GM12878 (cell line): ENCODE data around the gene SMIM35. TPM values are rescaled to one million over a fixed set of nuclear protein-coding genes. Genes with fewer than 3 reads are reported as not detected.

Experiments
- BMI1 ChIP-seq: fragments of 450-650 bp; IDR thresholded peaks from 2 replicates; pipeline ENCODE4 v1.6.1; 2016; ENCODE audit warnings: mild to moderate bottlenecking, moderate library complexity, borderline replicate concordance
- CBX3 ChIP-seq: fragments of 200-600 bp; sonication (generic); IDR thresholded peaks from 2 replicates; pipeline ENCODE4 v1.6.1; 2016; ENCODE audit warnings: low read depth, borderline replicate concordance
- CBX5 ChIP-seq: sonication (generic); IDR thresholded peaks from 2 replicates; pipeline ENCODE4 v1.6.1; 2016; ENCODE audit warnings: low read depth, moderate library complexity, mild to moderate bottlenecking, inconsistent platforms
- CHD2 ChIP-seq: IDR thresholded peaks from 2 replicates; pipeline ENCODE4 v1.6.1; 2011; ENCODE audit warnings: low read depth, low read length, improper control_type of control experiment, borderline replicate concordance
- ESRRA ChIP-seq: IDR thresholded peaks from 2 replicates; pipeline ENCODE4 v1.6.1; 2012; ENCODE audit warnings: mild to moderate bottlenecking, low read length, improper control_type of control experiment
- EZH2 ChIP-seq: IDR thresholded peaks from 2 replicates; pipeline ENCODE4 v1.6.1; 2012; ENCODE audit warnings: low read depth, mild to moderate bottlenecking, control low read depth, inconsistent platforms, low read length, borderline replicate concordance; ENCODE audit not compliant: control insufficient read depth
- FOXM1 ChIP-seq: IDR thresholded peaks from 2 replicates; pipeline ENCODE4 v1.6.1; 2012; ENCODE audit warnings: low read depth, mild to moderate bottlenecking, inconsistent platforms, low read length, moderate library complexity
- IRF3 ChIP-seq: fragments of 450-650 bp; IDR thresholded peaks from 2 replicates; pipeline ENCODE4 v1.6.1; 2014; ENCODE audit warnings: mild to moderate bottlenecking
- IRF4 ChIP-seq: IDR thresholded peaks from 2 replicates; pipeline ENCODE4 v1.6.1; 2011; ENCODE audit warnings: low read depth, low read length
- NFYA ChIP-seq: IDR thresholded peaks from 2 replicates; pipeline ENCODE4 v1.6.1; 2011; ENCODE audit warnings: low read depth, mild to moderate bottlenecking, low read length, improper control_type of control experiment, borderline replicate concordance
- NFYB ChIP-seq: IDR thresholded peaks from 2 replicates; pipeline ENCODE4 v1.6.1; 2011; ENCODE audit warnings: low read depth, mild to moderate bottlenecking, low read length, improper control_type of control experiment, moderate library complexity; ENCODE audit not compliant: insufficient read depth
- NR2F1 ChIP-seq: fragments of 450-650 bp; conservative IDR thresholded peaks from 2 replicates; pipeline ENCODE4 v1.6.1; 2017; ENCODE audit warnings: mild to moderate bottlenecking
- POLR2A ChIP-seq: IDR thresholded peaks from 2 replicates; pipeline ENCODE4 v1.6.1; 2011; ENCODE audit warnings: low read depth, mild to moderate bottlenecking, low read length
- POU2F2 ChIP-seq: IDR thresholded peaks from 3 replicates; pipeline ENCODE4 v1.6.1; 2011; ENCODE audit warnings: low read depth, mild to moderate bottlenecking, low read length, borderline replicate concordance
- SMAD5 ChIP-seq: IDR thresholded peaks from 2 replicates; pipeline ENCODE4 v1.6.1; 2016; ENCODE audit warnings: antibody characterized with exemption, low read depth
- SP1 ChIP-seq: IDR thresholded peaks from one replicate; pipeline ENCODE4 v1.6.1; 2011; ENCODE audit warnings: low read depth, low read length
- SRF ChIP-seq, 2 experiments: IDR thresholded peaks; 2 replicates each; pipeline ENCODE4 v1.6.1; 2011; ENCODE audit warnings: low read depth in 2 of 2, low read length in 2 of 2, mild to moderate bottlenecking in 1 of 2, moderate library complexity in 1 of 2
- SUZ12 ChIP-seq: fragments of 200-600 bp; sonication (generic); IDR thresholded peaks from one replicate; pipeline ENCODE4 v1.6.1; 2018; ENCODE audit warnings: antibody characterized with exemption, mild to moderate bottlenecking; ENCODE audit not compliant: unreplicated experiment
- TAF1 ChIP-seq: IDR thresholded peaks from 2 replicates; pipeline ENCODE4 v1.6.1; 2011; ENCODE audit warnings: mild to moderate bottlenecking, low read depth, low read length, borderline replicate concordance
- TCF12 ChIP-seq: IDR thresholded peaks from 2 replicates; pipeline ENCODE4 v1.6.1; 2011; ENCODE audit warnings: low read depth, mild to moderate bottlenecking, low read length
- YBX1 ChIP-seq: fragments of 450-650 bp; IDR thresholded peaks from 2 replicates; pipeline ENCODE4 v1.6.1; 2016; ENCODE audit warnings: antibody characterized with exemption
- ZBED1 ChIP-seq: IDR thresholded peaks from 2 replicates; pipeline ENCODE4 v1.6.1; 2016; ENCODE audit warnings: borderline replicate concordance
- ZNF217 ChIP-seq: fragments of 450-650 bp; IDR thresholded peaks from 2 replicates; pipeline ENCODE4 v1.6.1; 2017; ENCODE audit warnings: antibody characterized with exemption, mild to moderate bottlenecking
- ZNF622 ChIP-seq: fragments of 450-650 bp; IDR thresholded peaks from 2 replicates; pipeline ENCODE4 v1.6.1; 2017; ENCODE audit warnings: mild to moderate bottlenecking, inconsistent platforms
- ZSCAN29 ChIP-seq: fragments of 450-650 bp; IDR thresholded peaks from 2 replicates; pipeline ENCODE4 v1.6.1; 2017; ENCODE audit warnings: mild to moderate bottlenecking, moderate library complexity
- polyA plus RNA-seq, 11 experiments: library from polyadenylated mRNA; depleted of rRNA in 4 of 11; unstranded in 6 of 11; stranded (reverse) in 5 of 11; fragments of >200 nt; fragmentation: Nextera tagmentation in 4 of 11; fragmentation: Illumina TruSeq in 1 of 11; extraction: Ambion mirVana in 4 of 11; extraction: Trizol in 1 of 11; gene quantifications; 1 replicate in 1 of 11; 2 replicates in 10 of 11; pipeline versions ENCODE4 v1.2.1 to v1.2.3, GENCODE V29; 2011 to 2016; ENCODE audit warnings: inconsistent platforms in 2 of 11, missing spikeins in 2 of 11, low read depth in 1 of 11
- total RNA-seq, 4 experiments: library from RNA; depleted of rRNA in 3 of 4; stranded (reverse); fragments of >200 nt in 3 of 4; fragmentation: Illumina TruSeq in 1 of 4; extraction: Trizol in 1 of 4; gene quantifications; 2 replicates each; pipeline versions ENCODE4 v1.2.1 to v1.2.3, GENCODE V29; 2013 to 2021
- TF ChIP-seq, protein P1 (sequence below), 3 experiments: IDR thresholded peaks in 2 of 3; conservative IDR thresholded peaks in 1 of 3; 2 replicates each; pipeline ENCODE4 v1.5.1; 2011; ENCODE audit warnings: low read depth in 3 of 3, low read length in 3 of 3, mild to moderate bottlenecking in 3 of 3, control low read depth in 2 of 3, moderate library complexity in 2 of 3, inconsistent platforms in 1 of 3, mixed read lengths in 1 of 3; ENCODE audit not compliant: control insufficient read depth in 2 of 3, insufficient read depth in 1 of 3; ENCODE audit errors: extremely low read depth in 1 of 3
- TF ChIP-seq, protein P2 (sequence below): fragments of 450-650 bp; formaldehyde crosslinking; IDR thresholded peaks from 2 replicates; pipeline ENCODE4 v1.4.0; 2022; ENCODE audit warnings: mild to moderate bottlenecking, moderate library complexity

SMIM35 gene
- total and polyA plus RNA-seq, 10 of the 15 experiments (the other 5 are each of a cell fraction or from before 2014, with no cell fraction given) = 0.02 to 1.1 (median 0.05) TPM; not detected in 5

DNA sequence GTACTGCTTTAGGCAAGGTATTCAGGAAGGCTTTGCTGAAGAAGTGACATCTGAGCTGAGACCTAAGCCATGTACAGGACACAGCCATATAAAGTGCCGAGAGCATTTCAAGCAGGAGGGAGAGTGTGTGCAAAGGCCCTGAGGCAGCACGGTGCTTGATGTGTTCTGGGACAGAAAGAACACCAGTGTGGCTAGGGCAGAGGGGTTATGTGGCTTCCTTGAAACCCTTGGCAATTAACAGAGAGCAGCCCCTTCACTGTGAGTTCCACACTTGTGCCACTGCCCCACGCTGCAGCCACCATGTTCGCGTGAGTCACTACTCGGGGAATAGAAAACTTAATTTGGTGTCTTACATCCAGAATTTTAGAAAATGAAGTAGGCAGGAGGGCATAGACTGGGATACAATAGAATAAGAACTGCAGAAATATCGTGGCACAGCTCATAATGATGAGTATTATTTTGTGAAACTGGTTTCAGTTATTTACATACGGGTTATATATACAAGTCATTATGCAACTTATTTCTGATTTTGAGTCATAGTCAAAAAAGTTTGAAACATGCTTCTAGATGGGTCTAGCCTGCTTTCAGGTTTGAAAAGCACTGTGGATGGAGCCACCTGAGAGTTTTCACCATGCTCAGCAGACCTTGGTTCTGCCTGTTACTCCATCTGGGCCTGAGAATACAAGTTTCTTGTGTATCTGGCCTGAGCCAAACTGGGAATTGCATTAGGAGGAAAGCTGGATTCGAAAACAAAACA, 88.8 kb downstream of the SMIM35 start (continued):
- TF ChIP-seq, protein P1, sequence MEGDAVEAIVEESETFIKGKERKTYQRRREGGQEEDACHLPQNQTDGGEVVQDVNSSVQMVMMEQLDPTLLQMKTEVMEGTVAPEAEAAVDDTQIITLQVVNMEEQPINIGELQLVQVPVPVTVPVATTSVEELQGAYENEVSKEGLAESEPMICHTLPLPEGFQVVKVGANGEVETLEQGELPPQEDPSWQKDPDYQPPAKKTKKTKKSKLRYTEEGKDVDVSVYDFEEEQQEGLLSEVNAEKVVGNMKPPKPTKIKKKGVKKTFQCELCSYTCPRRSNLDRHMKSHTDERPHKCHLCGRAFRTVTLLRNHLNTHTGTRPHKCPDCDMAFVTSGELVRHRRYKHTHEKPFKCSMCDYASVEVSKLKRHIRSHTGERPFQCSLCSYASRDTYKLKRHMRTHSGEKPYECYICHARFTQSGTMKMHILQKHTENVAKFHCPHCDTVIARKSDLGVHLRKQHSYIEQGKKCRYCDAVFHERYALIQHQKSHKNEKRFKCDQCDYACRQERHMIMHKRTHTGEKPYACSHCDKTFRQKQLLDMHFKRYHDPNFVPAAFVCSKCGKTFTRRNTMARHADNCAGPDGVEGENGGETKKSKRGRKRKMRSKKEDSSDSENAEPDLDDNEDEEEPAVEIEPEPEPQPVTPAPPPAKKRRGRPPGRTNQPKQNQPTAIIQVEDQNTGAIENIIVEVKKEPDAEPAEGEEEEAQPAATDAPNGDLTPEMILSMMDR (IDR thresholded peaks at IDR 0.05 in 2 of 3, conservative IDR thresholded peaks at IDR 0.05 in 1 of 3; ENCODE audit: control insufficient read depth in 2 of 3, extremely low read depth in 1 of 3, insufficient read depth in 1 of 3, low read depth in 3 of 3, low read length in 3 of 3) = no peak
- TF ChIP-seq ZNF622 (no peak), NFYB (no peak), ZSCAN29 (no peak), IRF3 (no peak), CBX3 (no peak), ZNF217 (peak; percentile 69), NFYA (no peak), SMAD5 (no peak), TAF1 (peak; percentile 31; the same call in 1 of the 2 replicates), ESRRA (no peak), POU2F2 (peak; percentile 88; the same call in 2 of the 3 replicates), ZBED1 (0 out of 2 replicates have a peak, but pooled peaks have one; percentile 33), SUZ12 (no peak), SP1 (no peak), SRF (IDR thresholded peaks at IDR 0.05; ENCODE audit: low read depth in 2 of 2, low read length in 2 of 2) (no peak), FOXM1 (peak; percentile 81; the same call in 1 of the 2 replicates), CBX5 (no peak; the same call in 1 of the 2 replicates), TCF12 (0 out of 2 replicates have a peak, but pooled peaks have one; percentile 35), CHD2 (no peak), POLR2A (no peak), EZH2 (no peak), BMI1 (no peak), YBX1 (no peak), IRF4 (peak; percentile 97), NR2F1 (0 out of 2 replicates have a peak, but pooled peaks have one; percentile 43)
- TF ChIP-seq, protein P2, sequence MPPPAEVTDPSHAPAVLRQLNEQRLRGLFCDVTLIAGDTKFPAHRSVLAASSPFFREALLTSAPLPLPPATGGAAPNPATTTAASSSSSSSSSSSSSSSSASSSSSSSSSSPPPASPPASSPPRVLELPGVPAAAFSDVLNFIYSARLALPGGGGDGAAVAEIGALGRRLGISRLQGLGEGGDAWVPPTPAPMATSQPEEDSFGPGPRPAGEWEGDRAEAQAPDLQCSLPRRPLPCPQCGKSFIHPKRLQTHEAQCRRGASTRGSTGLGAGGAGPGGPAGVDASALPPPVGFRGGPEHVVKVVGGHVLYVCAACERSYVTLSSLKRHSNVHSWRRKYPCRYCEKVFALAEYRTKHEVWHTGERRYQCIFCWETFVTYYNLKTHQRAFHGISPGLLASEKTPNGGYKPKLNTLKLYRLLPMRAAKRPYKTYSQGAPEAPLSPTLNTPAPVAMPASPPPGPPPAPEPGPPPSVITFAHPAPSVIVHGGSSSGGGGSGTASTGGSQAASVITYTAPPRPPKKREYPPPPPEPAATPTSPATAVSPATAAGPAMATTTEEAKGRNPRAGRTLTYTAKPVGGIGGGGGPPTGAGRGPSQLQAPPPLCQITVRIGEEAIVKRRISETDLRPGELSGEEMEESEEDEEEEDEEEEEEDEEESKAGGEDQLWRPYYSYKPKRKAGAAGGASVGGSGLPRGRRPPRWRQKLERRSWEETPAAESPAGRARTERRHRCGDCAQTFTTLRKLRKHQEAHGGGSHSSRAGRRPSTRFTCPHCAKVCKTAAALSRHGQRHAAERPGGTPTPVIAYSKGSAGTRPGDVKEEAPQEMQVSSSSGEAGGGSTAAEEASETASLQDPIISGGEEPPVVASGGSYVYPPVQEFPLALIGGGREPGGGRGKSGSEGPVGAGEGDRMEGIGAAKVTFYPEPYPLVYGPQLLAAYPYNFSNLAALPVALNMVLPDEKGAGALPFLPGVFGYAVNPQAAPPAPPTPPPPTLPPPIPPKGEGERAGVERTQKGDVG (CRISPR knock-in tag) = no peak
